DOHH2 (cell line): ENCODE measurements around the gene KIZ.

Experiments used
- EZH2phosphoT487 ChIP-seq: fragments of 200-600 bp; sonication (generic); IDR thresholded peaks from 2 replicates; pipeline ENCODE4 v1.6.1; 2017; ENCODE audit warnings: borderline replicate concordance, mild to moderate bottlenecking, antibody characterized with exemption, low read length, moderate library complexity, mixed read lengths
- TF ChIP-seq, protein P1 (sequence below): fragments of 200-600 bp; sonication (generic); IDR thresholded peaks from one replicate; pipeline ENCODE4 v1.5.1; 2014; ENCODE audit warnings: antibody characterized with exemption, mild to moderate bottlenecking, low read depth, low read length; ENCODE audit not compliant: poor library complexity, severe bottlenecking

DNA sequence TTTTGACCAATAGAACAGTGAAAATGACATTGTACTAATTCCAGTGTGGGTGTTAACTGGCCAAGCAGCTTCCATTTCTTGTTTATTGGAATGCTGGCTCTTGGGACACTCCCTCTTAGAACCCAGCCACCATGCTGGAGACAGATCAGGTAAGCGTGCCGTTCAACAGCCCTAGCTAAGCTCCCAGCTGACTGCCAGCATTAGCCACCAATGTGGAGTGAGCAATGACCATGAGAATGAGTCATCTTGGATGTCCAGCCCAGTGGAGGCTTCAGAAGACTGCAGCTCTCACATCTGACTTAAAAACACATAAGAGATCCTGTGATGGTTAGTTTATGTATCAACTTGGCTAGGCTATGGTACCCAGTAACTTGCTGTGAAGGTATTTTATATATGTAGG lies 16.7 kb upstream of the KIZ start:
- TF ChIP-seq, protein P1, sequence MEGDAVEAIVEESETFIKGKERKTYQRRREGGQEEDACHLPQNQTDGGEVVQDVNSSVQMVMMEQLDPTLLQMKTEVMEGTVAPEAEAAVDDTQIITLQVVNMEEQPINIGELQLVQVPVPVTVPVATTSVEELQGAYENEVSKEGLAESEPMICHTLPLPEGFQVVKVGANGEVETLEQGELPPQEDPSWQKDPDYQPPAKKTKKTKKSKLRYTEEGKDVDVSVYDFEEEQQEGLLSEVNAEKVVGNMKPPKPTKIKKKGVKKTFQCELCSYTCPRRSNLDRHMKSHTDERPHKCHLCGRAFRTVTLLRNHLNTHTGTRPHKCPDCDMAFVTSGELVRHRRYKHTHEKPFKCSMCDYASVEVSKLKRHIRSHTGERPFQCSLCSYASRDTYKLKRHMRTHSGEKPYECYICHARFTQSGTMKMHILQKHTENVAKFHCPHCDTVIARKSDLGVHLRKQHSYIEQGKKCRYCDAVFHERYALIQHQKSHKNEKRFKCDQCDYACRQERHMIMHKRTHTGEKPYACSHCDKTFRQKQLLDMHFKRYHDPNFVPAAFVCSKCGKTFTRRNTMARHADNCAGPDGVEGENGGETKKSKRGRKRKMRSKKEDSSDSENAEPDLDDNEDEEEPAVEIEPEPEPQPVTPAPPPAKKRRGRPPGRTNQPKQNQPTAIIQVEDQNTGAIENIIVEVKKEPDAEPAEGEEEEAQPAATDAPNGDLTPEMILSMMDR: no peak
- no peak for TF ChIP-seq EZH2phosphoT487
